ENCODE results near the gene SPATA9. TPM values are rescaled to one million over a fixed set of nuclear protein-coding genes. Genes with fewer than 3 reads are reported as not detected.

The SPATA9 gene
- total RNA-seq, 1 experiment from 2014 or later: not detected

DNA sequence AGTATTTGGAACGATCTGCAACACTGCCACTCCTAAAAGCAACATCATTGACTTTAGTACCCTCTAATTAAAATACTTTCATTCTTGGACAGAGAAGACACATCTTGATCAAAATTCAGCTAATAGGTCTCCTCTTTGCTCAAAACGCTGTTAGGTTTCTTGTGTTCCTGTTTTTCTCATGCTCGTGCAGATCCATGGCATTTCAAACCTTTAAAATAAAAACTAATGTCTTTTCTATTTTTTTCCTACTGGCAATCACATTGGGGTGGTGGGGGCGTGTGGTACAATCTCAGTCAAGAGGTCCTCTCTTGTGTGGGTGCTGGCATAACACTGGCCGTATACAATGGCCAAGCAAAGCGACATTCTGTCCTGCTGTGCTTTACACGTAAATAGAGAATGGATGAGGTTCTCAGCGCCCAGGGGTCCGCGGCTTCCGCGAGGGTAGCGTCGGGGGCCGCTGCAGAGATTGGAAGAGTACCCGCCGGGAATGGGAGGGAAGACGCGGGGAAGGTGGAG lies 63.2 kb downstream of the SPATA9 start:
- DNase-seq (ENCODE audit: low spot score): no peak

- peak; percentile 70 for DNase-seq (ENCODE audit: low spot score)
Measured at GRCh38 chr5:95619096-95619495, 63.7 kb downstream of the SPATA9 start.

DNA sequence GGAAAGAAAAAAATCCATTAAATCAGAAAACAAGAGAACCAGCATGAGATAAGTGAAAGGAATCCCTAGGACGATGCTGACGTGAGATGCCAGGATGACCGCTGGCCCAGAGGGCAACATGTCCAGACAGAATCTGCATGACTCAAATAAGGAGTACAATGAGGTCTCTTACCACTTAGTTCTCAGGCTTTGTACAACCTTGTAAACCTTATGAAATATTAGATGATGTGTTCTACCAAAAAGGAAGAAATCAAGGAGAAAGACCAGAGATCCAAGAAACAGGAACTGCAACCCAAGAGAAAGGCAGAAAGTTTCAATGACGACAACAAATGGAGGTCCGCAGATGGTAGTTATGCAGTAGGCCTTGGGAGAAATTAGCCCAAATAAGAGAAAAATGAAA lies 65.7 kb downstream of the SPATA9 start:
- no peak for DNase-seq (ENCODE audit: low spot score)

DNA sequence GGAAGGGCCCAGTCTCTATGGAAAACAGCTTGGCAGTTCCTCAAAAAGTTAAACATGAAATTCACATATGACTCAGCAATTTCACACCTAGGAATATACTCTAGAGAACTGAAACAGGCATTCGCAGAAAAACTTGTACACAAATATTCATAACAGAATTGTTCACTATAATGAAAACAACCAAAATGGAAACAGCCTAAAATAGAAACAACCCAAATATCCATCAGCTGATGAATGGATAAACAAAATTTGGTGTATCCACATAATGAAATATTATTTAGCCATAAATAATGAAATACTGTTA lies 67.7 kb downstream of the SPATA9 start:
- DNase-seq (ENCODE audit: low spot score): no peak

- no peak for DNase-seq (ENCODE audit: low spot score)
Measured at GRCh38 chr5:95613514-95613913, 69.3 kb downstream of the SPATA9 start.

- no peak for DNase-seq (ENCODE audit: low spot score)
Measured at GRCh38 chr5:95611396-95611795, 71.4 kb downstream of the SPATA9 start.

GRCh38 chr5:95610546-95610945 lies 72.2 kb downstream of the SPATA9 start:
- no peak for DNase-seq (ENCODE audit: low spot score)

DNA sequence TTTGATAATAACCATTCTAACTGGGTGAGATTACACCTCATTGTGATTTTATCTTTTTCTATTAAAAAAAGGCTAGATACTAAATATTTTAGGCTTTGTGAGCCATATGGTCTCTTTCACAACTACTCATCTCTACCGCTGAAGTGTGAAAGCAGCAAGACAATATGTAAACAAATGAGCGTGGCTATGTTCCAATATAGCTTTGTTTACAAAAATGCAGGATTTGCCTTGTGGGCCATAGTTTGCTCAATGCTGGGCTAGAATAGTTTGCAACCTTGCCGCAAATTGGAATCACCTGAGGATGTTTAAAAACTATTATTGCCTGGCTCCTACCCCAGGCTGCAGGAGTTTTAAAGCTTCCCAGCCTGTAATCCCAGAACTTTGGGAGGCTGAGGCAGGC lies 73.1 kb downstream of the SPATA9 start:
- no peak for DNase-seq (ENCODE audit: low spot score)

Other genes with a start within 250 kb of the SPATA9 start
- 83.3 and 94.5 TPM in 2 replicates for gene SKIC3, start 128.0 kb downstream of the SPATA9 start, total RNA-seq (2014; rRNA removed; shearing (Covaris generic))
- gene ARSK, start 127.9 kb downstream of the SPATA9 start, total RNA-seq (2014; rRNA removed; shearing (Covaris generic)): 18.3 and 21.3 TPM in 2 replicates
- not detected in 2 replicates for gene GPR150, start 62.9 kb downstream of the SPATA9 start, total RNA-seq (2014; rRNA removed; shearing (Covaris generic))
- 5.3 and 7.1 TPM in 2 replicates for gene RFESD, start 36.2 kb downstream of the SPATA9 start, total RNA-seq (2014; rRNA removed; shearing (Covaris generic))
- gene RHOBTB3, start 48.3 kb upstream of the SPATA9 start, total RNA-seq (2014; rRNA removed; shearing (Covaris generic)): 199 and 274 TPM in 2 replicates
- 54.3 and 63.6 TPM in 2 replicates for gene GLRX, start 139.7 kb upstream of the SPATA9 start, total RNA-seq (2014; rRNA removed; shearing (Covaris generic))